ENCODE measurements around the gene RBAK. TPM values are rescaled to one million over a fixed set of nuclear protein-coding genes. Genes with fewer than 3 reads are reported as not detected.
"Not testable (repeated sequence)": the region's sequence is repeated elsewhere in the genome, so short reads cannot be mapped to it uniquely, and the experiment has no call there.

Gene RBAK
- total and polyA plus RNA-seq, 8 donors, result 9.7 to 22.0 (median 19.3) TPM

DNA sequence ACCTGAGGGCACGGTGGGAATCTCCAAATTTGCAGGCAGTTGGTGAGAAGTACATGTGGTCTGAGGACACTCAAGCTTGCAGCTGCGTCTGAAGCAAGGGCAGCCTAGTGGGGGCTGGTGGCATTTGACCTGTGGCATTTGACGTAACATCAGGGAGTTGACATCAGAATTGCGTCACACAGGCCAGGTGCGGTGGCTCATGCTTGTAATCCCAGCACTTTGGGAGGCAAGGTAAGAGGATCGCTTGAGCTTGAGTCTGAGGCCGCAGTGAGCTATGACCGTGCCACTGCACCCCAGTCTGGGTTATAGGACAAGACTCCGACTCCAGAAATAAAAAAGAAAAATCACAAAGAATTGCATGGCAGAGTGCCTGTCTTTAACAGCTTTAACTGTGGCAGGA, 25.6 kb upstream of the RBAK start:
- Histone ChIP-seq H3K27ac (no peak overlapping the region), H3K4me3 (no peak overlapping the region), H3K36me3 (peaks cover 0 to 8% of the 10 kb centered on the region in 2 donors), H3K9me3 (peaks cover 0 to 20% of the 10 kb centered on the region in 2 donors), H3K27me3 (no peaks in the 10 kb centered on the region), H3K4me1 (no peaks in the 10 kb centered on the region)
- DNase-seq, result no peak
- no peak for ATAC-seq
- TF ChIP-seq, protein P1, sequence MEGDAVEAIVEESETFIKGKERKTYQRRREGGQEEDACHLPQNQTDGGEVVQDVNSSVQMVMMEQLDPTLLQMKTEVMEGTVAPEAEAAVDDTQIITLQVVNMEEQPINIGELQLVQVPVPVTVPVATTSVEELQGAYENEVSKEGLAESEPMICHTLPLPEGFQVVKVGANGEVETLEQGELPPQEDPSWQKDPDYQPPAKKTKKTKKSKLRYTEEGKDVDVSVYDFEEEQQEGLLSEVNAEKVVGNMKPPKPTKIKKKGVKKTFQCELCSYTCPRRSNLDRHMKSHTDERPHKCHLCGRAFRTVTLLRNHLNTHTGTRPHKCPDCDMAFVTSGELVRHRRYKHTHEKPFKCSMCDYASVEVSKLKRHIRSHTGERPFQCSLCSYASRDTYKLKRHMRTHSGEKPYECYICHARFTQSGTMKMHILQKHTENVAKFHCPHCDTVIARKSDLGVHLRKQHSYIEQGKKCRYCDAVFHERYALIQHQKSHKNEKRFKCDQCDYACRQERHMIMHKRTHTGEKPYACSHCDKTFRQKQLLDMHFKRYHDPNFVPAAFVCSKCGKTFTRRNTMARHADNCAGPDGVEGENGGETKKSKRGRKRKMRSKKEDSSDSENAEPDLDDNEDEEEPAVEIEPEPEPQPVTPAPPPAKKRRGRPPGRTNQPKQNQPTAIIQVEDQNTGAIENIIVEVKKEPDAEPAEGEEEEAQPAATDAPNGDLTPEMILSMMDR (IDR thresholded peaks at IDR 0.05), result no peak
- intact Hi-C loops (cut with DNase I), result no loop called here

GRCh38 chr7:5020976-5021550, 24.6 kb upstream of the RBAK start:
- H3K27ac ChIP-seq; ATAC-seq; H3K4me3 ChIP-seq; H3K27me3 ChIP-seq; H3K36me3 ChIP-seq; DNase-seq; H3K4me1 ChIP-seq; intact Hi-C loops (cut with DNase I): not testable (repeated sequence)
- H3K9me3 ChIP-seq, result peaks cover 0 to 20% of the 10 kb centered on the region in 2 donors

- H3K4me1 ChIP-seq; H3K27ac ChIP-seq; ATAC-seq; DNase-seq; intact Hi-C loops (cut with DNase I); H3K36me3 ChIP-seq; H3K27me3 ChIP-seq; H3K4me3 ChIP-seq: not testable (repeated sequence)
- H3K9me3 ChIP-seq, result peaks cover 0 to 18% of the 10 kb centered on the region in 2 donors
Measured at GRCh38 chr7:5023626-5024025, 22.0 kb upstream of the RBAK start.

- H3K27me3 ChIP-seq; H3K9me3 ChIP-seq; H3K36me3 ChIP-seq; H3K4me3 ChIP-seq; H3K27ac ChIP-seq; H3K4me1 ChIP-seq; intact Hi-C loops (cut with DNase I); ATAC-seq; DNase-seq: not testable (repeated sequence)
Measured at GRCh38 chr7:5027796-5028410, 17.8 kb upstream of the RBAK start.

- intact Hi-C loops (cut with DNase I); DNase-seq; H3K27me3 ChIP-seq; H3K36me3 ChIP-seq; H3K27ac ChIP-seq; ATAC-seq; H3K4me3 ChIP-seq; H3K9me3 ChIP-seq; H3K4me1 ChIP-seq: not testable (repeated sequence)
Measured at GRCh38 chr7:5033186-5033585, 12.5 kb upstream of the RBAK start.

DNA sequence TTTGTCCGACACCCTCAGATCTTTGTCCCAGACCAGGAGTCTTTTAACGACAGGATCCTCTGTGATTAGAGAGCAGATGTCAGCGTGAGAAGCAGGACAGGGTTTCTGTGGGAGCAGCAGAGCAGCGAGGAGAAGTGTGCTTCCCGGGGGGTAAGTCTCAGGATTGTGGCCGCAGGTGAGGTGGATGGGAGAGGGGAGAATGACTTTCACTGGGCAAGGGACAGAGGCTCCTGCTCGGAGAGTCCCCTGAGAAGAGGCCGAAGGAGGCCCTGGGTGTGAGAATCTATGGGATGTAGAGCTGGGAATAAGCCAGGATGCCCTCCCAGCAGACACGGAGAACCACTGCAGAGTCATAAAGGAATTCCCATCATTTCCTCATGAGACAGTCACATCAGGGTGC, 10.4 kb upstream of the RBAK start:
- TF ChIP-seq, protein P1 (IDR thresholded peaks at IDR 0.05), result no peak
- ATAC-seq (no peak), DNase-seq (no peak)
- H3K27me3 ChIP-seq, result no peaks in the 10 kb centered on the region
- no peak overlapping the region for H3K4me3 ChIP-seq
- H3K4me1 ChIP-seq, result no peaks in the 10 kb centered on the region
- no peaks in the 10 kb centered on the region for H3K9me3 ChIP-seq
- H3K36me3 ChIP-seq, result no peaks in the 10 kb centered on the region
- intact Hi-C loops (cut with DNase I), result no loop called here
- no peak overlapping the region for H3K27ac ChIP-seq

- TF ChIP-seq, protein P1 (IDR thresholded peaks at IDR 0.05), result no peak
- no peaks in the 10 kb centered on the region for H3K4me1 ChIP-seq
- no peaks in the 10 kb centered on the region for H3K9me3 ChIP-seq
- ATAC-seq (no peak), DNase-seq (no peak)
- intact Hi-C loops (cut with DNase I), result no loop called here
- no peak overlapping the region for H3K27ac ChIP-seq
- no peaks in the 10 kb centered on the region for H3K27me3 ChIP-seq
- no peaks in the 10 kb centered on the region for H3K36me3 ChIP-seq
- H3K4me3 ChIP-seq, result no peak overlapping the region
Measured at GRCh38 chr7:5036446-5036845, 9.2 kb upstream of the RBAK start.
